SU-DHL-6 (cell line): ENCODE measurements around the gene MAP3K4.

Source experiments
- H2AFZ ChIP-seq: fragments of 200-600 bp; sonication (generic); 2 replicates; pipeline ENCODE4 v1.6.1; 2014; ENCODE audit warnings: low read depth, mild to moderate bottlenecking, moderate library complexity, mixed read lengths, antibody characterized with exemption, low read length; ENCODE audit not compliant: severe bottlenecking
- H3F3A ChIP-seq: fragments of 200-600 bp; shearing (Covaris generic); 2 replicates; pipeline ENCODE4 v1.6.0; 2016; ENCODE audit warnings: antibody characterized with exemption, mild to moderate bottlenecking; ENCODE audit not compliant: insufficient read depth
- H3K27ac ChIP-seq: fragments of 200-600 bp; sonication (generic); 2 replicates; pipeline ENCODE4 v1.5.1; 2016; ENCODE audit warnings: low read depth, mild to moderate bottlenecking, low read length, moderate library complexity, mixed read lengths
- H3K27me3 ChIP-seq: fragments of 200-600 bp; sonication (generic), shearing (Covaris generic); 2 replicates; pipeline ENCODE4 v1.6.0; 2014; ENCODE audit warnings: mild to moderate bottlenecking, low read length
- H3K36me3 ChIP-seq: fragments of 200-600 bp; sonication (generic); 2 replicates; pipeline ENCODE4 v1.6.1; 2014; ENCODE audit warnings: mild to moderate bottlenecking, low read length, mixed read lengths
- H3K4me2 ChIP-seq: fragments of 300-600, 200-600 bp; shearing (Covaris generic), sonication (generic); 2 replicates; pipeline ENCODE4 v1.6.0; 2014; ENCODE audit warnings: low read length, low read depth, mild to moderate bottlenecking; ENCODE audit not compliant: poor library complexity, severe bottlenecking
- H3K4me3 ChIP-seq: fragments of 200-600 bp; sonication (generic); 2 replicates; pipeline ENCODE4 v1.5.1; 2014; ENCODE audit warnings: antibody characterized with exemption, low read length, mild to moderate bottlenecking, mixed read lengths; ENCODE audit not compliant: insufficient read depth, poor library complexity, severe bottlenecking
- H3K79me2 ChIP-seq: fragments of 200-600 bp; sonication (generic); 2 replicates; pipeline ENCODE4 v1.6.1; 2014; ENCODE audit warnings: mild to moderate bottlenecking, low read length, moderate library complexity; ENCODE audit not compliant: insufficient read depth
- H3K9ac ChIP-seq: fragments of 200-600 bp; sonication (generic); 2 replicates; pipeline ENCODE4 v1.7.0; 2014; ENCODE audit warnings: mild to moderate bottlenecking, low read length
- H3K9me2 ChIP-seq: fragments of 200-600 bp; sonication (generic); replicated peaks from 2 replicates; pipeline ENCODE4 v1.6.1; 2014; ENCODE audit warnings: low read length; ENCODE audit not compliant: insufficient read depth
- H3K9me3 ChIP-seq: fragments of 200-600 bp; sonication (generic); 2 replicates; pipeline ENCODE4 v1.6.1; 2014; ENCODE audit warnings: low read length, mixed read lengths; ENCODE audit not compliant: insufficient read depth
- H4K20me1 ChIP-seq: fragments of 200-600 bp; sonication (generic); 2 replicates; pipeline ENCODE4 v1.6.1; 2014; ENCODE audit warnings: low read depth, mild to moderate bottlenecking, antibody characterized with exemption, low read length, moderate library complexity, mixed read lengths
- EZH2phosphoT487 ChIP-seq: fragments of 200-600 bp; sonication (generic), shearing (Covaris generic); conservative IDR thresholded peaks from 2 replicates; pipeline ENCODE4 v1.6.1; 2018; ENCODE audit warnings: mild to moderate bottlenecking, antibody characterized with exemption, low read length, moderate library complexity, mixed read lengths
- TF ChIP-seq, protein P1 (sequence below): fragments of 200-600 bp; sonication (generic); IDR thresholded peaks from one replicate; pipeline ENCODE4 v1.5.1; 2017; ENCODE audit warnings: antibody characterized with exemption, mild to moderate bottlenecking, low read length, moderate library complexity; ENCODE audit not compliant: insufficient read depth, poor library complexity, severe bottlenecking

The MAP3K4 gene

DNA sequence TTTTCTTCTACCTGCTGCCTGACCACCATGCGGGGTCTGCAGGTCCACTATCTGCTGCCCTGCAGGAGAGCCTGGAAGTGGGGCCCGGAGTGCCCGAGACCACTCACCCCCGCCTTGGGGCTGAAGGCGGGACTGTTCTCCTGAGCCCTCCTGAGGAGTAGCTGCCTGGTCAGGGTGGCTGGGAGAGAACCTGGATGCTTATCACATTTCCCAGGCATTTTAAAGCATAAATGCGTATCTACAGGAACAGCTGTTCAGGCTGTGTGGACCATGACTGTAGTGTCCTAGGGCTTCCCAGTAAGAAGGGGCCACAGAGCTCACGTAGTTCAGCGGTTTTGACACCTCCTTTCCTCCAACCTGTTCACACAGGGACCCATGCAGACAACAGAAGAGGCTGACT is 159.0 kb downstream of the MAP3K4 start:
- no peak overlapping the region for H2AFZ ChIP-seq
- H3K27ac ChIP-seq: no peak overlapping the region
- H3K79me2 ChIP-seq: no peaks in the 10 kb centered on the region
- no peak overlapping the region for H3K4me2 ChIP-seq
- H3K9me3 ChIP-seq: no peaks in the 10 kb centered on the region
- TF ChIP-seq EZH2phosphoT487: no peak
- TF ChIP-seq, protein P1, sequence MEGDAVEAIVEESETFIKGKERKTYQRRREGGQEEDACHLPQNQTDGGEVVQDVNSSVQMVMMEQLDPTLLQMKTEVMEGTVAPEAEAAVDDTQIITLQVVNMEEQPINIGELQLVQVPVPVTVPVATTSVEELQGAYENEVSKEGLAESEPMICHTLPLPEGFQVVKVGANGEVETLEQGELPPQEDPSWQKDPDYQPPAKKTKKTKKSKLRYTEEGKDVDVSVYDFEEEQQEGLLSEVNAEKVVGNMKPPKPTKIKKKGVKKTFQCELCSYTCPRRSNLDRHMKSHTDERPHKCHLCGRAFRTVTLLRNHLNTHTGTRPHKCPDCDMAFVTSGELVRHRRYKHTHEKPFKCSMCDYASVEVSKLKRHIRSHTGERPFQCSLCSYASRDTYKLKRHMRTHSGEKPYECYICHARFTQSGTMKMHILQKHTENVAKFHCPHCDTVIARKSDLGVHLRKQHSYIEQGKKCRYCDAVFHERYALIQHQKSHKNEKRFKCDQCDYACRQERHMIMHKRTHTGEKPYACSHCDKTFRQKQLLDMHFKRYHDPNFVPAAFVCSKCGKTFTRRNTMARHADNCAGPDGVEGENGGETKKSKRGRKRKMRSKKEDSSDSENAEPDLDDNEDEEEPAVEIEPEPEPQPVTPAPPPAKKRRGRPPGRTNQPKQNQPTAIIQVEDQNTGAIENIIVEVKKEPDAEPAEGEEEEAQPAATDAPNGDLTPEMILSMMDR: no peak
- no peak overlapping the region for H3K4me3 ChIP-seq
- H3F3A ChIP-seq: no peaks in the 10 kb centered on the region
- H3K9me2 ChIP-seq: no peaks in the 10 kb centered on the region
- no peak overlapping the region for H3K9ac ChIP-seq
- no peaks in the 10 kb centered on the region for H3K27me3 ChIP-seq
- no peaks in the 10 kb centered on the region for H3K36me3 ChIP-seq
- no peaks in the 10 kb centered on the region for H4K20me1 ChIP-seq

DNA sequence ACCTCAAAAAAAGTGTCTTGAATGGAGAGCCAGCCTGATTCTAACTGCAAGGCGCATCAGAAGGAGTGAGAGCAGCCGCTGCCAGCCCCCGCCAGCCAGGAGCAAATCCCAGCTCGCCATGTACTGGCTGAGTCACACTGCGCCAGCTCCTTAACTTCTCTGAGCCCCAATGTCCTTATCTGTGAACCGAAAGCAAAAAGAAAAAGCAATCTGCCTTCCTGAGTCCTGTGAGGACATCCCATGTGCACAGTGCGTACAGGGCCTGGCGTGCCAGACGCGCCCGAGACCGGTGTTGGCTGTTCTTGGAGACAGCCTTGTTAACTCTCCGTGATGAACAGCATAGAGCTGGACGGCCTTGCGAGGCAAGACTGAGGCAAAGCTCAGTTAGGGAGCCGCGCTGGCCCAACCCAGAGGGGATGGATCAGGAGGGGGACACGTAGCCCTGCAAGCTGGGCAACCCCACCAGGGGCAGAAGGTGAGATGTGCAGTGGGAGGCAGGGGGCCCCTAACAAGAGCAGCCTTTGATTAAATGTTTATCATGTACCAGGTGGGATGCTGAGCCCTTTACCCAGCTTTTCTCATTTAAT is 159.6 kb downstream of the MAP3K4 start:
- no peaks in the 10 kb centered on the region for H3K9me2 ChIP-seq
- H3K36me3 ChIP-seq: no peaks in the 10 kb centered on the region
- TF ChIP-seq, protein P1: no peak
- TF ChIP-seq EZH2phosphoT487: no peak
- H4K20me1 ChIP-seq: no peaks in the 10 kb centered on the region
- H3K27me3 ChIP-seq: no peaks in the 10 kb centered on the region
- no peak overlapping the region for H2AFZ ChIP-seq
- H3K79me2 ChIP-seq: no peaks in the 10 kb centered on the region
- no peak overlapping the region for H3K4me2 ChIP-seq
- no peak overlapping the region for H3K4me3 ChIP-seq
- H3K9ac ChIP-seq: no peak overlapping the region
- no peak overlapping the region for H3K27ac ChIP-seq
- H3K9me3 ChIP-seq: no peaks in the 10 kb centered on the region
- H3F3A ChIP-seq: no peaks in the 10 kb centered on the region

DNA sequence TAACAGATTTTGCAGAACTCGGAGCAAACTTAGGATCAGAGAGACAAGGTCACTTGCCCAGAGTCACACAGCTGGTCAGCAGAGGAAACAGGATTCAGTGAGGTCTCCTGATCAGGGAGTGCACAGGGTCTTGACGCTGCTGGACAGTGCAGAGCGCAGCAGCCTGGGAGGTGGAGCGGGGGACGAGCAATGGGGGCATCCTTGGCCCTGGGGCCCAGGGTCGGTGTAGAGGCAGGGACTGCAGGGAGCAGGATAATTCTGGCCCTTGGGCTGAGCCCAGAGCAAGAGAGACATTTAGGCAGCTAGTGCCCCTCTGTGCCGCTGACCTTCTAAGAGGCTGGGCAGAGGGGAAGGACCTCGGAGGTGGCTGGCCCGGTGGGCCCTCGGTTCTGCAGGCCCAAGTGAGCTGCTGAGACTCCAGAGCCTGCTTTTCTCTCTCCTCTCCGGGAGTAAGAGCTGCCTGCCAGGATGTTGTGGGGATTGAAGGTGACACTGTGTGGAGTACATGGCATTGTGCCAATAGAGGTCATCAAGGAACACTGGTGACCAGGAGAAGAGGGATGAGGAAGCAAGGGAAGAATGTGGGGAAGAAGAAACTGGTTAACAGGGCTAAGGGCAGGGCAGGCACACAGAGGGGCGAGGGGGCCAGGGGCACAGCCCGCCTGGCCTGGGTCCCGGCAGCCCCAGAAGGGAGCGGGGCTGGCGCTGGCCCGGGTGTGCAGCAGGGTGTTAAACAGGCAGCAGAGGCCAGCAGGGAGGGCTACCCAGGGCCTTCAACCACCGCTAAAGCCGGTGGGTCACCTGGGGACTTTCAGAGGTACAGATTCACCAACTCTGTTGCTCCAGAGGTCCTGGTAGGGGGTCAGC is 160.3 kb downstream of the MAP3K4 start:
- Histone ChIP-seq H3K36me3 (no peaks in the 10 kb centered on the region), H3K9me3 (no peaks in the 10 kb centered on the region), H3K4me2 (no peak overlapping the region), H3K27ac (no peak overlapping the region), H4K20me1 (no peaks in the 10 kb centered on the region), H2AFZ (no peak overlapping the region), H3F3A (no peaks in the 10 kb centered on the region), H3K9me2 (no peaks in the 10 kb centered on the region), H3K9ac (no peak overlapping the region), H3K27me3 (no peaks in the 10 kb centered on the region), H3K4me3 (no peak overlapping the region), H3K79me2 (no peaks in the 10 kb centered on the region)
- no peak for TF ChIP-seq EZH2phosphoT487
- TF ChIP-seq, protein P1: no peak
